Endothelial cell of umbilical vein (primary cell): Measurements from ENCODE around the gene NOP9. TPM values are rescaled to one million over a fixed set of nuclear protein-coding genes. Genes with fewer than 3 reads are reported as not detected.

Experiments used
- BruUV-seq: library from RNA; stranded (reverse); fragments of 400-500 nt; replicated peaks from 2 replicates; lab custom pipeline; 2021; lab: Mats Ljungman, UMichigan
- CTCF ChIA-PET: fragments of 300-600, 350-600 bp; sonication (Branson Sonifier 250); formaldehyde crosslinking; loops from one replicate; lab custom pipeline; 2021; ENCODE audit warnings: antibody characterized with exemption, inconsistent platforms; lab: Charles Lee
- POLR2A ChIA-PET: fragments of 300-600, 350-600 bp; sonication (Branson Sonifier 250); formaldehyde crosslinking; loops from one replicate; lab custom pipeline; 2021; ENCODE audit warnings: antibody characterized with exemption, inconsistent platforms; lab: Charles Lee
- DNase-seq: peaks from one replicate; pipeline ENCODE4 v3.0.0-alpha.2; 2011; ENCODE audit warnings: low read depth, low spot score
- FAIRE-seq: peaks from 2 replicates; lab custom pipeline; 2011; peaks lifted over from hg19 to GRCh38; lab: Jason Lieb, UNC
- H2AFZ ChIP-seq: 2 replicates; pipeline ENCODE4 v1.6.0; 2012; ENCODE audit warnings: low read depth, low read length, control low read depth, inconsistent platforms
- H3K27ac ChIP-seq: 2 replicates; pipeline ENCODE4 v1.5.1; 2011; ENCODE audit warnings: low read depth, mild to moderate bottlenecking, control low read depth, low read length, moderate library complexity; ENCODE audit not compliant: insufficient read depth
- H3K27me3 ChIP-seq, 2 experiments: 2 replicates each; pipeline versions ENCODE4 v1.6.0 to v1.6.1; 2011; ENCODE audit warnings: low read length in 2 of 2, mixed read lengths in 1 of 2; ENCODE audit not compliant: control insufficient read depth in 2 of 2, insufficient read depth in 2 of 2
- H3K36me3 ChIP-seq, 2 experiments: 2 replicates in 1 of 2; 3 replicates in 1 of 2; pipeline ENCODE4 v1.5.1; 2011; ENCODE audit warnings: low read length in 2 of 2, mild to moderate bottlenecking in 1 of 2, moderate library complexity in 1 of 2; ENCODE audit not compliant: control insufficient read depth in 2 of 2, insufficient read depth in 2 of 2; ENCODE audit errors: extremely low read depth in 1 of 2
- H3K4me1 ChIP-seq: 3 replicates; pipeline ENCODE4 v1.5.1; 2011; ENCODE audit warnings: mild to moderate bottlenecking, low read length; ENCODE audit not compliant: control insufficient read depth, insufficient read depth; ENCODE audit errors: extremely low read depth
- H3K4me2 ChIP-seq: 2 replicates; pipeline ENCODE4 v1.6.1; 2011; ENCODE audit warnings: low read length, control low read depth, mixed read lengths; ENCODE audit not compliant: insufficient read depth
- H3K4me3 ChIP-seq, 3 experiments: fragments of 200-600 bp in 1 of 3; sonication (generic), shearing (Covaris generic) in 1 of 3; replicated peaks in 1 of 3; 2 replicates each; pipeline ENCODE4 v1.5.1; 2011 to 2016; ENCODE audit warnings: control low read depth in 3 of 3, low read length in 3 of 3, mild to moderate bottlenecking in 2 of 3, inconsistent platforms in 1 of 3, low read depth in 1 of 3, moderate library complexity in 1 of 3; ENCODE audit not compliant: insufficient read depth in 1 of 3
- H3K79me2 ChIP-seq: 2 replicates; pipeline ENCODE4 v1.6.0; 2012; ENCODE audit warnings: low read length, inconsistent platforms; ENCODE audit not compliant: control insufficient read depth, insufficient read depth
- H3K9ac ChIP-seq: replicated peaks from 2 replicates; pipeline ENCODE3; 2011; ENCODE audit warnings: low read length, control low read depth; ENCODE audit not compliant: insufficient read depth; ENCODE audit errors: extremely low read depth
- H3K9me1 ChIP-seq: replicated peaks from 3 replicates; pipeline ENCODE4 v1.6.0; 2011; ENCODE audit warnings: mild to moderate bottlenecking, low read length; ENCODE audit not compliant: control insufficient read depth, insufficient read depth; ENCODE audit errors: extremely low read depth
- H3K9me3 ChIP-seq: replicated peaks from 2 replicates; pipeline ENCODE4 v1.5.1; 2012; ENCODE audit warnings: low read length, inconsistent platforms; ENCODE audit not compliant: control insufficient read depth, insufficient read depth
- H4K20me1 ChIP-seq: replicated peaks from 2 replicates; pipeline ENCODE3; 2011; ENCODE audit warnings: mild to moderate bottlenecking, low read length; ENCODE audit not compliant: control insufficient read depth, insufficient read depth; ENCODE audit errors: extremely low read depth
- EZH2 ChIP-seq: IDR thresholded peaks from 2 replicates; pipeline ENCODE4 v1.6.1; 2012; ENCODE audit warnings: borderline replicate concordance, low read depth, mild to moderate bottlenecking, moderate library complexity, low read length, inconsistent platforms; ENCODE audit not compliant: severe bottlenecking
- FOS ChIP-seq: IDR thresholded peaks from 2 replicates; pipeline ENCODE4 v1.6.1; 2011; ENCODE audit warnings: mild to moderate bottlenecking, low read length, moderate library complexity, borderline replicate concordance; ENCODE audit not compliant: insufficient read depth
- GATA2 ChIP-seq: IDR thresholded peaks from 2 replicates; pipeline ENCODE4 v1.7.0; 2011; ENCODE audit warnings: low read depth, mild to moderate bottlenecking, moderate library complexity, mixed read lengths, low read length; ENCODE audit not compliant: insufficient read length, insufficient read depth
- JUN ChIP-seq: IDR thresholded peaks from 2 replicates; pipeline ENCODE4 v1.6.1; 2011; ENCODE audit warnings: borderline replicate concordance, low read depth; ENCODE audit not compliant: insufficient read length, insufficient read depth
- MYC ChIP-seq: IDR thresholded peaks from one replicate; pipeline ENCODE4 v1.6.1; 2011; ENCODE audit warnings: mild to moderate bottlenecking, low read depth, low read length
- POLR2A ChIP-seq: IDR thresholded peaks from 2 replicates; pipeline ENCODE4 v1.6.1; 2012; ENCODE audit warnings: low read depth, mild to moderate bottlenecking, control low read depth, low read length
- POLR2AphosphoS5 ChIP-seq: IDR thresholded peaks from 2 replicates; pipeline ENCODE4 v1.6.1; 2012; ENCODE audit warnings: low read depth, mild to moderate bottlenecking, control low read depth, low read length, moderate library complexity; ENCODE audit not compliant: insufficient read depth
- dilution Hi-C: fragments of 300-500 bp; cut with MboI; formaldehyde crosslinking; loops from one replicate; pipeline ENCODE4 v1.15.0; 2019; ENCODE audit warnings: low sequenced_read_pairs; ENCODE audit not compliant: extremely low pct_ligation_motif_present
- intact Hi-C: fragments of 100-400 bp; cut with micrococcal nuclease; formaldehyde crosslinking; loops from one replicate; pipeline ENCODE4 v1.10.0; 2022
- polyA plus RNA-seq, 4 experiments: library from polyadenylated mRNA; depleted of rRNA in 3 of 4; stranded (reverse) in 3 of 4; unstranded in 1 of 4; fragments of >200 nt; gene quantifications; 2 replicates each; pipeline versions ENCODE4 v1.2.1 to v1.2.3, GENCODE V29; 2011 to 2012; ENCODE audit warnings: missing spikeins in 1 of 4
- total RNA-seq: library from RNA; stranded (reverse); gene quantifications from 2 replicates; pipeline ENCODE4 v1.2.3, GENCODE V29; 2021
- TF ChIP-seq, protein P1 (sequence below), 2 donors: IDR thresholded peaks; 1 replicate in 1 of 2; 2 replicates in 1 of 2; pipeline ENCODE4 v1.5.1; 2011; ENCODE audit warnings: low read length in 2 of 2, mild to moderate bottlenecking in 2 of 2, moderate library complexity in 2 of 2, control low read depth in 1 of 2, inconsistent platforms in 1 of 2, low read depth in 1 of 2; ENCODE audit not compliant: insufficient read depth in 1 of 2; ENCODE audit errors: extremely low read depth in 1 of 2
- TF ChIP-seq, protein P2 (sequence below): IDR thresholded peaks from 2 replicates; pipeline ENCODE4 v1.6.1; 2011; ENCODE audit not compliant: insufficient read depth, insufficient read length

NOP9 gene
- total and polyA plus RNA-seq, 2 donors (not counting 3 experiments of a cell fraction or from before 2014, with no cell fraction given) = 16.2 to 31.0 TPM

DNA sequence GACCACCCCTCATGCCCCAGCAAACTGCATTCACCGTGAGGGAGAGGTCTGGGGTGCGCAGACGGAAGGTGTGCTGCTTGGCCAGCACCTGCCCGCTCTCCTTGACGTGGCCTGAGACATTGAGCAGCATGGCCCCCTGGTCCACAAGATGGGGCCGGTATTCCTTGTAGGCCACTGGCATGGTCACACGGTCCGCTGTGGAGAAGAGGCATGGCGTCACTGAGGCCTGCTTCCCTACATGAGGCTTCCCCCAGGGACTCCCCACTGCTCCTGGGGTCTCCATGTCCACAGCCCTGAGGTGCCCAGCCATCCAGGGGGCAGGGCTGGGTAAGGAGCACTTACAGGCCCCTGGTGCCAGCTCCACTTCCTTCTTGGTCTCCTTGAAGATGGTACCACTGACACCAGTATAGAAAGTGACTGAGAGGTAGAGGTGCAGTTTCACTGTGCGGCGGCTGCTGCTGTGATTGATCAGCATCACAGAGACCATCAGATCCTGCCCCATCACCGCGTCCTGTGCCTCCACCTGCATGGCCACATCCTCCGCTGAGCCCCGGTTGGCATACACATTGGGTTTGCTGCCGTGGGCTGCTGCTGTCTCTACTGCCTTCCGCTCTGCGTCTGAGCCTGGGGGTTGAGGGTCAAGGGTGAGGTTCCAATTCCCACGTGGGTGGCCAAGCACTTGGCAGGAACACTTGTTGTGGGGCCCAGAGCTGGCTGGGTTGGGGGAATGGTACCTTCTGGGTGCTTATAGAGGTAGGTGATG, 44.8 kb upstream of the NOP9 start:
- TF ChIP-seq MYC (no peak), JUN (no peak), FOS (no peak), GATA2 (no peak), POLR2AphosphoS5 (no peak), EZH2 (no peak), POLR2A (no peak)
- TF ChIP-seq, protein P1, sequence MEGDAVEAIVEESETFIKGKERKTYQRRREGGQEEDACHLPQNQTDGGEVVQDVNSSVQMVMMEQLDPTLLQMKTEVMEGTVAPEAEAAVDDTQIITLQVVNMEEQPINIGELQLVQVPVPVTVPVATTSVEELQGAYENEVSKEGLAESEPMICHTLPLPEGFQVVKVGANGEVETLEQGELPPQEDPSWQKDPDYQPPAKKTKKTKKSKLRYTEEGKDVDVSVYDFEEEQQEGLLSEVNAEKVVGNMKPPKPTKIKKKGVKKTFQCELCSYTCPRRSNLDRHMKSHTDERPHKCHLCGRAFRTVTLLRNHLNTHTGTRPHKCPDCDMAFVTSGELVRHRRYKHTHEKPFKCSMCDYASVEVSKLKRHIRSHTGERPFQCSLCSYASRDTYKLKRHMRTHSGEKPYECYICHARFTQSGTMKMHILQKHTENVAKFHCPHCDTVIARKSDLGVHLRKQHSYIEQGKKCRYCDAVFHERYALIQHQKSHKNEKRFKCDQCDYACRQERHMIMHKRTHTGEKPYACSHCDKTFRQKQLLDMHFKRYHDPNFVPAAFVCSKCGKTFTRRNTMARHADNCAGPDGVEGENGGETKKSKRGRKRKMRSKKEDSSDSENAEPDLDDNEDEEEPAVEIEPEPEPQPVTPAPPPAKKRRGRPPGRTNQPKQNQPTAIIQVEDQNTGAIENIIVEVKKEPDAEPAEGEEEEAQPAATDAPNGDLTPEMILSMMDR (IDR thresholded peaks at IDR 0.05; ENCODE audit: extremely low read depth in 1 of 2, insufficient read depth in 1 of 2, low read depth in 1 of 2, low read length in 2 of 2) = no peak
- TF ChIP-seq, protein P2, sequence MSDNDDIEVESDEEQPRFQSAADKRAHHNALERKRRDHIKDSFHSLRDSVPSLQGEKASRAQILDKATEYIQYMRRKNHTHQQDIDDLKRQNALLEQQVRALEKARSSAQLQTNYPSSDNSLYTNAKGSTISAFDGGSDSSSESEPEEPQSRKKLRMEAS = no peak
- no peak for DNase-seq
- Histone ChIP-seq H3K4me1 (no peaks in the 10 kb centered on the region), H4K20me1 (no peaks in the 10 kb centered on the region), H2AFZ (no peak overlapping the region), H3K27ac (no peak overlapping the region), H3K36me3 (peaks cover 0 to 3% of the 10 kb centered on the region in 2 experiments), H3K4me2 (no peak overlapping the region), H3K79me2 (no peaks in the 10 kb centered on the region), H3K9me1 (no peaks in the 10 kb centered on the region), H3K4me3 (no peak overlapping the region), H3K27me3 (no peaks in the 10 kb centered on the region), H3K9me3 (no peaks in the 10 kb centered on the region), H3K9ac (no peak overlapping the region)
- dilution Hi-C loops = no loop called here
- intact Hi-C loops = no loop called here
- ChIA-PET CTCF (interaction anchor here (1.0 kb wide), 1 partner anchor 42 kb away, joined by 4 read pairs; no protein-coding TSS in a partner anchor), POLR2A (no interaction called here)
- BruUV-seq = no TSS peak
- no peak for FAIRE-seq
